Glutamatergic neuron (in vitro differentiated cells): Measurements from ENCODE around the gene AKT1S1. TPM values are rescaled to one million over a fixed set of nuclear protein-coding genes. Genes with fewer than 3 reads are reported as not detected.

Source experiments
- DNase-seq: peaks from one replicate; pipeline ENCODE4 v3.0.0; 2022
- H3K27ac Mint-ChIP-seq: one replicate; pipeline ENCODE4 v1.8.0; 2020; ENCODE audit warnings: mild to moderate bottlenecking, mixed read lengths, inconsistent platforms; ENCODE audit not compliant: unreplicated experiment
- H3K27me3 Mint-ChIP-seq: one replicate; pipeline ENCODE4 v1.8.0; 2020; ENCODE audit warnings: mild to moderate bottlenecking, moderate library complexity, mixed read lengths, inconsistent platforms; ENCODE audit not compliant: unreplicated experiment
- H3K36me3 Mint-ChIP-seq: one replicate; pipeline ENCODE4 v1.8.0; 2020; ENCODE audit warnings: mild to moderate bottlenecking, mixed read lengths, inconsistent platforms; ENCODE audit not compliant: unreplicated experiment
- H3K4me1 Mint-ChIP-seq: one replicate; pipeline ENCODE4 v1.8.0; 2020; ENCODE audit warnings: mild to moderate bottlenecking, low read depth, mixed read lengths, inconsistent platforms; ENCODE audit not compliant: unreplicated experiment
- H3K4me3 Mint-ChIP-seq: one replicate; pipeline ENCODE4 v1.8.0; 2020; ENCODE audit warnings: mild to moderate bottlenecking, mixed read lengths, inconsistent platforms; ENCODE audit not compliant: unreplicated experiment
- H3K9me3 Mint-ChIP-seq: one replicate; pipeline ENCODE4 v1.8.0; 2020; ENCODE audit warnings: mild to moderate bottlenecking, moderate library complexity, mixed read lengths, inconsistent platforms; ENCODE audit not compliant: unreplicated experiment
- CTCF ChIP-seq: fragments of 200-600 bp; sonication (generic); IDR thresholded peaks from one replicate; pipeline ENCODE4 v1.5.0; 2021; ENCODE audit not compliant: partially characterized antibody, unreplicated experiment
- total RNA-seq: library from RNA; stranded (reverse); fragmentation: NEBNext Ultra II Directional; extraction: Animal tissue kit (Norgen Biotek cat#: 25700); gene quantifications from one replicate; pipeline ENCODE4 v1.2.1, GENCODE V29; 2021; ENCODE audit not compliant: unreplicated experiment

Gene AKT1S1
- total RNA-seq, 1 donor from 2014 or later = 23.7 TPM

- no peak for DNase-seq
- Mint-ChIP-seq H3K36me3 (peaks cover 11% of the 10 kb centered on the region), H3K27ac (no peak overlapping the region), H3K9me3 (no peaks in the 10 kb centered on the region), H3K27me3 (peaks cover 3% of the 10 kb centered on the region), H3K4me3 (no peak overlapping the region), H3K4me1 (no peaks in the 10 kb centered on the region)
- no peak for TF ChIP-seq CTCF
Observed at GRCh38 chr19:49843265-49843664, 33.9 kb downstream of the AKT1S1 start.

- no peak for TF ChIP-seq CTCF
- no peak for DNase-seq
- H3K4me1 Mint-ChIP-seq = no peaks in the 10 kb centered on the region
- no peak overlapping the region for H3K27ac Mint-ChIP-seq
- no peak overlapping the region for H3K4me3 Mint-ChIP-seq
- peaks cover 20% of the 10 kb centered on the region for H3K36me3 Mint-ChIP-seq
- H3K27me3 Mint-ChIP-seq = peaks cover 4% of the 10 kb centered on the region
- no peaks in the 10 kb centered on the region for H3K9me3 Mint-ChIP-seq
Observed at GRCh38 chr19:49840736-49841249, 36.4 kb downstream of the AKT1S1 start.

GRCh38 chr19:49840321-49840720, 36.8 kb downstream of the AKT1S1 start:
- no peak overlapping the region for H3K27ac Mint-ChIP-seq
- DNase-seq = no peak
- TF ChIP-seq CTCF = no peak
- no peak overlapping the region for H3K4me3 Mint-ChIP-seq
- H3K27me3 Mint-ChIP-seq = peaks cover 4% of the 10 kb centered on the region
- H3K4me1 Mint-ChIP-seq = no peaks in the 10 kb centered on the region
- H3K9me3 Mint-ChIP-seq = no peaks in the 10 kb centered on the region
- peaks cover 20% of the 10 kb centered on the region for H3K36me3 Mint-ChIP-seq

- Mint-ChIP-seq H3K4me1 (no peaks in the 10 kb centered on the region), H3K27ac (no peak overlapping the region), H3K27me3 (peaks cover 4% of the 10 kb centered on the region), H3K36me3 (peaks cover 20% of the 10 kb centered on the region), H3K9me3 (no peaks in the 10 kb centered on the region), H3K4me3 (no peak overlapping the region)
- no peak for DNase-seq
- TF ChIP-seq CTCF = no peak
Observed at GRCh38 chr19:49839713-49840112, 37.4 kb downstream of the AKT1S1 start.

- Mint-ChIP-seq H3K27ac (no peak overlapping the region), H3K4me3 (no peak overlapping the region), H3K36me3 (peaks cover 20% of the 10 kb centered on the region), H3K27me3 (peaks cover 4% of the 10 kb centered on the region), H3K9me3 (no peaks in the 10 kb centered on the region), H3K4me1 (no peaks in the 10 kb centered on the region)
- no peak for TF ChIP-seq CTCF
- DNase-seq = no peak
Observed at GRCh38 chr19:49838885-49839588, 38.1 kb downstream of the AKT1S1 start.
